Endothelial cell (in vitro differentiated cells): ENCODE results near the gene PCAT6. TPM values are rescaled to one million over a fixed set of nuclear protein-coding genes. Genes with fewer than 3 reads are reported as not detected.
A peak's percentile ranks its signal among the peaks of the same experiment; 100 is the strongest.

Experiments used
- DNase-seq: peaks from one replicate; pipeline ENCODE4 v3.0.0; 2021; ENCODE audit warnings: low spot score
- H3K27ac Mint-ChIP-seq: one replicate; pipeline ENCODE4 v1.8.0; 2021; ENCODE audit warnings: mixed read lengths, inconsistent platforms; ENCODE audit not compliant: unreplicated experiment
- H3K27me3 Mint-ChIP-seq: one replicate; pipeline ENCODE4 v1.8.0; 2021; ENCODE audit warnings: mild to moderate bottlenecking, moderate library complexity, mixed read lengths, inconsistent platforms; ENCODE audit not compliant: unreplicated experiment
- H3K36me3 Mint-ChIP-seq: one replicate; pipeline ENCODE4 v1.8.0; 2021; ENCODE audit warnings: mild to moderate bottlenecking, low read depth, mixed read lengths, inconsistent platforms; ENCODE audit not compliant: unreplicated experiment
- H3K4me1 Mint-ChIP-seq: one replicate; pipeline ENCODE4 v1.8.0; 2021; ENCODE audit warnings: mild to moderate bottlenecking, mixed read lengths, inconsistent platforms; ENCODE audit not compliant: unreplicated experiment
- H3K4me3 Mint-ChIP-seq: one replicate; pipeline ENCODE4 v1.8.0; 2021; ENCODE audit warnings: mild to moderate bottlenecking, mixed read lengths, inconsistent platforms; ENCODE audit not compliant: unreplicated experiment
- H3K9me3 Mint-ChIP-seq: one replicate; pipeline ENCODE4 v1.8.0; 2021; ENCODE audit warnings: mixed read lengths, inconsistent platforms; ENCODE audit not compliant: unreplicated experiment
- total RNA-seq: library from RNA; stranded (reverse); fragmentation: NEBNext Ultra II Directional; extraction: Animal tissue kit (Norgen Biotek cat#: 25700); gene quantifications from one replicate; pipeline ENCODE4 v1.2.1, GENCODE V29; 2021; ENCODE audit not compliant: unreplicated experiment
- TF ChIP-seq, protein P1 (sequence below): fragments of 200-600 bp; sonication (generic); IDR thresholded peaks from one replicate; pipeline ENCODE4 v1.5.0; 2021; ENCODE audit warnings: antibody characterized with exemption; ENCODE audit not compliant: unreplicated experiment

The PCAT6 gene
- total RNA-seq, 1 donor from 2014 or later, result 2.0 TPM

DNA sequence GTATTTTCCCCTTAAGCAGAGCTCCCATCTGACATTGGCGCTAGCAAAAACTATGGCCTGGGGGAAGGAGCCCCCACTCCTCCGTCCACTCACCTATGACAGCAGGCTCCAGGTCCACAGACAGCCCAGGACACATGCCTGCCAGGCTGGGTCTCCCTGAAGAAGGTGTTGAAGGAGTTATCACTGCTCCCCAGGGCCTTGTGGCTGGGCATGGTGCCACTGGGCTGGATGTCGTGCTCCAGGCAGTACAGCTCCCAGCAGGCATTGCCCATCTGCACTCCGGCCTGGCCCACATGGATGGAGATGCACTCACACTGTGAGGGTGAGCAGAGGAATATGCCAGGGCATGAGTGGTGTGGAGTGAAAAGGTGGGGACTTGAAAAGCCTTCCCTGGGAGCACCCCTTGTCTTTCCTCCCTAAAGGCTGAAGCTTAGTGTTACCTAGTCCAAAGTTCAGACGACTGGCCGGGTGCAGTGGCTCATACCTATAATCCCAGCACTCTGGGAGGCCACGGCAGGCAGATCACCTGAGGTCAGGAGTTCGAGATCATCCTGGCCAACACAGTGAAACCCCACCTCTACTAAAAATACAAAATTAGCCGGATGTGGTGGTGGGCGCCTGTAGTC lies 48.1 kb downstream of the PCAT6 start:
- TF ChIP-seq, protein P1, sequence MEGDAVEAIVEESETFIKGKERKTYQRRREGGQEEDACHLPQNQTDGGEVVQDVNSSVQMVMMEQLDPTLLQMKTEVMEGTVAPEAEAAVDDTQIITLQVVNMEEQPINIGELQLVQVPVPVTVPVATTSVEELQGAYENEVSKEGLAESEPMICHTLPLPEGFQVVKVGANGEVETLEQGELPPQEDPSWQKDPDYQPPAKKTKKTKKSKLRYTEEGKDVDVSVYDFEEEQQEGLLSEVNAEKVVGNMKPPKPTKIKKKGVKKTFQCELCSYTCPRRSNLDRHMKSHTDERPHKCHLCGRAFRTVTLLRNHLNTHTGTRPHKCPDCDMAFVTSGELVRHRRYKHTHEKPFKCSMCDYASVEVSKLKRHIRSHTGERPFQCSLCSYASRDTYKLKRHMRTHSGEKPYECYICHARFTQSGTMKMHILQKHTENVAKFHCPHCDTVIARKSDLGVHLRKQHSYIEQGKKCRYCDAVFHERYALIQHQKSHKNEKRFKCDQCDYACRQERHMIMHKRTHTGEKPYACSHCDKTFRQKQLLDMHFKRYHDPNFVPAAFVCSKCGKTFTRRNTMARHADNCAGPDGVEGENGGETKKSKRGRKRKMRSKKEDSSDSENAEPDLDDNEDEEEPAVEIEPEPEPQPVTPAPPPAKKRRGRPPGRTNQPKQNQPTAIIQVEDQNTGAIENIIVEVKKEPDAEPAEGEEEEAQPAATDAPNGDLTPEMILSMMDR, result no peak
- Mint-ChIP-seq H3K4me1 (peaks cover 16% of the 10 kb centered on the region), H3K27me3 (peaks cover 6% of the 10 kb centered on the region), H3K9me3 (no peaks in the 10 kb centered on the region), H3K27ac (no peak overlapping the region), H3K36me3 (peaks cover 16% of the 10 kb centered on the region), H3K4me3 (no peak overlapping the region)
- DNase-seq, result no peak

DNA sequence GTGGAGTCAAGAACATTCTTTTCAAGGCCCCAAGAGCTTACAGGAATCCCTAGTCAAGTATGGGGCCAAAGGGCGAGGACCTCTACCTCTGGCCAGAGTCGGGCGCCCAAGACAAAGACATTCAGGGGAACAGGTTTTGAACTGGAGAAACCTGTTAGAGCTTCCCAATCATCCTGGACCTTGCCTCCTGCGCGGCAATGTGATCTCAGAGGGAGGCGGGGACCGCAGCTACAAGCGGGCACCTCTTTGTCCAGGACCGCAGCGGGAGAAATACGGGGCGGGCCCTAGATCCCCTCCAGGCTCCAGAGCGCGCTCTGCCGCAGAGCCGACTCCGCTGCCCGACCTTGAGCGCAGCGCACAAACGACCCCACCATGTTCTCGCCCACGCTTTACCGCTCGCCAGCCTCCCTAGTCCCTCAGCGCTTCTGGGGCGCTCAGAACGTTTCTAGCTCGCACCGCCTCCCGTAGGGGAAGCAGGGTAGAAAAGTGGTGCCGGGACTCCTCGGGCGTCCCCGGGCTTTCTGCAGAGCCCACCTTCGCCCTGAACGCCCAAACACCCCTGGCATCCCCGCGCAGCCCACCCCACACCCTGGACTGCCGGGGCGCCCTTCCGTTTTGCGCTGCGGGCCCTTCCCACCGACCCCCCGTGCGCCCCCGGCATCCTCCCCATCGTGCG lies 50.1 kb downstream of the PCAT6 start:
- TF ChIP-seq, protein P1, result no peak
- peak; percentile 56 for DNase-seq
- H3K27me3 Mint-ChIP-seq, result peaks cover 6% of the 10 kb centered on the region
- no peak overlapping the region for H3K27ac Mint-ChIP-seq
- H3K9me3 Mint-ChIP-seq, result no peaks in the 10 kb centered on the region
- peaks cover 11% of the 10 kb centered on the region for H3K36me3 Mint-ChIP-seq
- H3K4me1 Mint-ChIP-seq, result peaks cover 16% of the 10 kb centered on the region
- peak overlapping the region; percentile 95 for H3K4me3 Mint-ChIP-seq

Other genes starting within 250 kb of the PCAT6 start
- gene SYT2, start 100.5 kb upstream of the PCAT6 start, total RNA-seq, result 0.33 TPM
- gene KDM5B, start 2.5 kb upstream of the PCAT6 start, total RNA-seq, result 195 TPM
- gene RABIF, start 78.2 kb downstream of the PCAT6 start, total RNA-seq, result 13.5 TPM
- 31.5 TPM for gene KLHL12, start 116.3 kb downstream of the PCAT6 start, total RNA-seq
- 52.9 TPM for gene ADIPOR1, start 147.4 kb downstream of the PCAT6 start, total RNA-seq
- gene CYB5R1, start 156.3 kb downstream of the PCAT6 start, total RNA-seq, result 56.5 TPM
- 65.5 TPM for gene TMEM183A, start 196.4 kb downstream of the PCAT6 start, total RNA-seq
- 4.0 TPM for gene PPFIA4, start 215.5 kb downstream of the PCAT6 start, total RNA-seq